Measurements from ENCODE around the gene GCAT. TPM values are rescaled to one million over a fixed set of nuclear protein-coding genes. Genes with fewer than 3 reads are reported as not detected.

Gene GCAT
- total and polyA plus RNA-seq, 10 of the 15 experiments (the other 5 are each of a cell fraction or from before 2014, with no cell fraction given) = 0.95 to 34.3 (median 15.3) TPM

- no peaks in the 10 kb centered on the region; the same call in 2 of the 3 replicates for H3K9me3 ChIP-seq (replicated peaks; ENCODE audit: control insufficient read depth, insufficient read depth, low read length)
- H3K36me3 ChIP-seq (ENCODE audit: control insufficient read depth in 2 of 2, insufficient read depth in 2 of 2, low read length in 1 of 2) = no peaks in the 10 kb centered on the region
- ChIA-PET SMC1A (ENCODE audit: uncharacterized antibody, unreplicated experiment) (interaction anchor here (1.0 to 1.6 kb wide), 2 partner anchors 88 to 150 kb away, joined by 3 read pairs; partner anchors contain the start of gene PDXP), POLR2A (interaction anchor here (0.6 to 1.7 kb wide), 8 partner anchors 8 to 150 kb away, joined by 3 to 7 read pairs (median 4); partner anchors contain the start of genes ANKRD54, C22orf23, NOL12 and POLR2F), RAD21 (ENCODE audit: unreplicated experiment) (interaction anchor here (0.6 to 2.6 kb wide), 9 partner anchors 9 to 897 kb away, joined by 3 to 13 read pairs (median 4); partner anchors contain the start of genes ANKRD54, GGA1, GTPBP1 and NOL12), CTCF (interaction anchor here (0.6 to 4.5 kb wide), 7 partner anchors 10 to 165 kb away, joined by 3 to 47 read pairs (median 3); no protein-coding TSS in a partner anchor)
- in situ Hi-C loops (cut with MboI) = no loop called here
- H3K79me2 ChIP-seq (ENCODE audit: control insufficient read depth, insufficient read depth, low read length) = no peaks in the 10 kb centered on the region
- no TSS peak for BruUV-seq (replicated peaks)
- TF ChIP-seq TARDBP (IDR thresholded peaks at IDR 0.05; ENCODE audit: borderline replicate concordance) = no peak
- no peak for TF ChIP-seq ATF3 (IDR thresholded peaks at IDR 0.05; ENCODE audit: borderline replicate concordance, extremely low read depth, low read depth, low read length)
- no peak for TF ChIP-seq WRNIP1 (IDR thresholded peaks at IDR 0.05; ENCODE audit: borderline replicate concordance, low read depth, low read length)
- TF ChIP-seq EGR1 (IDR thresholded peaks at IDR 0.05; ENCODE audit: borderline replicate concordance in 1 of 2, low read depth in 2 of 2, low read length in 2 of 2) = no peak
- TF ChIP-seq CHD4 (IDR thresholded peaks at IDR 0.05) = no peak
- TF ChIP-seq SUZ12 (IDR thresholded peaks at IDR 0.05; ENCODE audit: unreplicated experiment) = no peak
- no peak for TF ChIP-seq TCF7 (IDR thresholded peaks at IDR 0.05; ENCODE audit: borderline replicate concordance)
- no peak for TF ChIP-seq PAX5 (IDR thresholded peaks at IDR 0.05; ENCODE audit: borderline replicate concordance, low read depth, low read length)
- no peak for TF ChIP-seq RAD21 (IDR thresholded peaks at IDR 0.05; ENCODE audit: insufficient read depth, low read depth, low read length)
- no peak for TF ChIP-seq NFYB (IDR thresholded peaks at IDR 0.05; ENCODE audit: insufficient read depth, low read depth, low read length)
- TF ChIP-seq SREBF1 (IDR thresholded peaks at IDR 0.05; ENCODE audit: low read length) = no peak
- no peak for TF ChIP-seq RCOR1 (conservative IDR thresholded peaks at IDR 0.05; ENCODE audit: low read depth, low read length)
- no peak for TF ChIP-seq ZBTB4 (CRISPR knock-in tag; IDR thresholded peaks at IDR 0.05)
- no peak for TF ChIP-seq ZNF384 (IDR thresholded peaks at IDR 0.05; ENCODE audit: borderline replicate concordance, low read depth, low read length)
- no peak for TF ChIP-seq RBBP5 (conservative IDR thresholded peaks at IDR 0.05)
- intact Hi-C loops (cut with micrococcal nuclease; ENCODE audit: unreplicated experiment) = no loop called here
- peak overlapping the region; percentile 21; the same call in 1 of the 2 replicates for H3K9ac ChIP-seq (ENCODE audit: control insufficient read depth, insufficient read depth, low read length)
- peak overlapping the region; percentile 88 for H3K4me2 ChIP-seq (ENCODE audit: control insufficient read depth, insufficient read depth)
- H2AFZ ChIP-seq (ENCODE audit: control insufficient read depth, low read depth, low read length) = peak overlapping the region; percentile 95
- H3K4me3 ChIP-seq = peak overlapping the region; percentile 70
- no peak for FAIRE-seq
- DNase-seq (ENCODE audit: low read depth, low spot score) = no peak
- peak; percentile 13; the same call in 2 of the 3 replicates for ATAC-seq
- WGBS (ENCODE audit: insufficient coverage, insufficient replicate concordance, low lambda C conversion rate, missing lambda C conversion rate) = 7% methylated on average over 8 of the region's 8 CpGs
- H3K4me1 ChIP-seq (ENCODE audit: control insufficient read depth, insufficient read depth, low read length) = peaks cover 4% of the 10 kb centered on the region
- peaks cover 11 to 27% of the 10 kb centered on the region in 2 experiments for H3K27me3 ChIP-seq (replicated peaks in 1 of 2; ENCODE audit: control insufficient read depth in 2 of 2, insufficient read depth in 2 of 2, low read length in 1 of 2)
- H3K27ac ChIP-seq (ENCODE audit: control insufficient read depth, insufficient read depth) = no peak overlapping the region
- H4K20me1 ChIP-seq (ENCODE audit: control insufficient read depth, insufficient read depth) = no peaks in the 10 kb centered on the region
Observed at GRCh38 chr22:37808294-37808657, 542 bp downstream of the GCAT start.

Measured in GM12878 (cell line).